DMS53 treated with DMSO at 0.1 percent for 48 hours (cell line): ENCODE data around the gene GOLGA8B.
A peak's percentile ranks its signal among the peaks of the same experiment; 100 is the strongest.
"Not testable (repeated sequence)": the region's sequence is repeated elsewhere in the genome, so short reads cannot be mapped to it uniquely, and the experiment has no call there.

Experiments
- DNase-seq: peaks from one replicate; lab custom pipeline; 2025; ENCODE audit not compliant: unreplicated experiment; lab: John Stamatoyannopoulos, UW

GOLGA8B gene, protein sequence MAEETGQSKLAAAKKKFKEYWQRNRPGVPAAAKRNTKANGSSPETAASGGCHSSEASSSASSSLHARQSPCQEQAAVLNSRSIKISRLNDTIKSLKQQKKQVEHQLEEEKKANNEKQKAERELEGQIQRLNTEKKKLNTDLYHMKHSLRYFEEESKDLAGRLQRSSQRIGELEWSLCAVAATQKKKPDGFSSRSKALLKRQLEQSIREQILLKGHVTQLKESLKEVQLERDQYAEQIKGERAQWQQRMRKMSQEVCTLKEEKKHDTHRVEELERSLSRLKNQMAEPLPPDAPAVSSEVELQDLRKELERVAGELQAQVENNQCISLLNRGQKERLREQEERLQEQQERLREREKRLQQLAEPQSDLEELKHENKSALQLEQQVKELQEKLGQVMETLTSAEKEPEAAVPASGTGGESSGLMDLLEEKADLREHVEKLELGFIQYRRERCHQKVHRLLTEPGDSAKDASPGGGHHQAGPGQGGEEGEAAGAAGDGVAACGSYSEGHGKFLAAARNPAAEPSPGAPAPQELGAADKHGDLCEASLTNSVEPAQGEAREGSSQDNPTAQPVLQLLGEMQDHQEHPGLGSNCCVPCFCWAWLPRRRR

GRCh38 chr15:34583399-34584329 is at the start of gene GOLGA8B:
GOLGA8B (minus strand) TSS chr15:34583651; CDS start chr15:34535912, 47,739 bp downstream.
- peak; percentile 64 for DNase-seq

DNA sequence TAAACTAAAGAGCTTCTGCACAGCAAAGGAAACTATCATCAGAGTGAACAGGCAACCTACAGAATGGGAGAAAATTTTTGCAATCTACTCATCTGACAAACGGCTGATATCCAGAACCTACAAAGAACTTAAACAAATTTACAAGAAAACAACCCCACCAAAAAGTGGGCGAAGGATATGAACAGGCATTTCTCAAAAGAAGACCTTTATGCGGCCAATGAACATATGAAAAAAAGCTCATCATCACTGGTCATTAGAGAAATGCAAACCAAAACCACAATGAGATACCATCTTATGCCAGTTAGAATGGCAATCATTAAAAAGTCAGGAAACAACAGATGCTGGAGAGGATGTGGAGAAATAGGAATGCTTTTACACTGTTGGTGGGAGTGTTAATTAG is 49.7 kb upstream of the GOLGA8B start:
- not testable (repeated sequence) for DNase-seq

DNA sequence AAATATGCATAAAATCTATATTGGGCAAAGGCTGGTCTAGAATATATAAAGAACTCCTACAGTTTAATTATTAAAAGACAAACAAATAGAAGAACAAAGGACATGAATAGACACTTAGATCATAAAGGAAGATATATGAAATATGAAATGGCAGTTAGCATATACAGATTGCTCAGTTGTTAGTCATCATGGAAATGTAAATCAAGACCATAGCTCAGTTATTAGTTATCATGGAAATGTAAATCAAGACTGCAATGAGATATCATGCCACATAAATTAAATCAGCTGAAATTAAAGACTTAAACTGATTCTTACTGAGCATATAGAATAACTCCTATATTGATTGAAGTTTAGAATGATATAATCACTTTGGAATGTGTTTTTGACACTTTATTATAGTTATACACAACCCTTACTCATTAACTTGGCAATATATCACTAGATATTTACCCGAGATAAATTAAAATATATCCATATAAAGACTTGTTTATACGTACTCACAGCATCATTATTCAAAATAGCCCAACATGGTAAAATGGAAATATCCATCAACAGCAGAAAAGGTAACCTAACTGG is 45.2 kb upstream of the GOLGA8B start:
- DNase-seq = no peak

DNA sequence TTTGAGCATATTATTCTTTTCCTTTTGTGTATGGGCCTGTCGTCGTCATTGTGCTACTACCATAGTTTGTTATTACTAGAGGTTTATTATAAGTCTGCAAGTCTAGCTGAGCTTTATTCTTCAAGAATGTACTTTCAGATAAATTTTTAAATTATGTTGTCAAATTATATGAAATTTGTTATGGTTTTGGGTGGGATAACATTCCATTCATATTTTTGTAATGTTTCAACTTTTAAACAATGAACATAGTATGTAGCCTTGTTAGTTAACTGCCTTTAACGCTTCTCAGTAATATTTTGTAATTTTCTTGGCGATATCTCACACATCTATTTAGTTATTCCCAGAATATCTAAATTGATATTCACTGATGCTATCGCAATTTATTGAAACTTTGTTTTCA is 41.6 kb upstream of the GOLGA8B start:
- DNase-seq = no peak

DNA sequence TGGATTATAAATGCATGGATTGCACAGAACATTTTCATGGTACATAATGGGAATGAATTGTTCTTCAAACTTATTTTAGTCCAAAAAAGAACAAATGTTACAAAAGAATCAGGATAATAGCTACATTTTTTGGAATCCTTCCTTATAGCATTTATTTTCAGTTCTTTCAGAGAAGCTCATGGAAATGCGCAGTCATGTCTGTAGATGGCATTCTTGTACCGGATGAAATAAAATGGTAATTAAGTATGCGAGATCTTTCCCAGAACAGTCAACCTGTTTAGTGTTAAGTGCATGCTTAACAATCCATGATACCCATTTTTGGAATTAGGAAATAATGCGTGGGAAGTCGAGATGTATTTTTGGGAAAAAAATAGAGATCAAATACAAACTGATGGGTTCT is 38.2 kb upstream of the GOLGA8B start:
- no peak for DNase-seq

DNA sequence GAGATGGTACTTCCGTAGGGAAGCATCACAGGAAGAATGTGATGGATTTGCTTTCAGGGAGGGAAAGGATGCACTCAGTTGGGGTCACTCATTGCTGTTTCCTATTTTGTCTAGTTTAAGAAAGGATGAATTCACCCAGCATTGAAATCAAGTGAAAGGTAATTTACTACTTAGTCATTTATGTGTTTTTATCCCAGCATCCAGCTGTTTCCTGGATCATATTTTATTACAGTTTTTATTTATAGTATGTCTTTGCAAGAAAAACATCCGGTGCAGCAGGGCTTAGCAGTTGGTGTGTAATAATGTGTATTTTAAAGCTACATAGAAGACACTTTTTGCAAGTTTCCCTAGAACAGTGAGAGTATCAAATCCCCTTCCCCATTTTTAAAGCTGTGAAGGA is 37.4 kb upstream of the GOLGA8B start:
- no peak for DNase-seq

DNA sequence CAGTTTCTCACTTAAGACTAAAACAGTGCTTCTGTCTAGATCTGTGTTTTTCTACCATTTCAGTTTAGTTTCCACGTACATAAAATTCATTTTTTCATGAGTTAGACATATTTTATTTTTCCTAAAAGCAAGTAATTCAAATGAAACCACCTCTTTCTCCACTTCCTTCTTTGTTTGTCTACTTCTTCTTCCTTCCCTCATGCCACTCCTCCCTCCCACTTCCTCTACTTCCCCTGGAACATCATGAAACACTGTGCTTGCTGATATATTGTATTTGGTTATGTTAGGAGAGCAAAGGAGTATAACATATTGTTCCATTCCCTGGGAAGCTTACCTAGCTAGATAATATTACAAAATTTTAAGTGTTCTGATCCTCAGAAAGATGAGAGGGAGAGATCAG is 36.7 kb upstream of the GOLGA8B start:
- DNase-seq = no peak

DNA sequence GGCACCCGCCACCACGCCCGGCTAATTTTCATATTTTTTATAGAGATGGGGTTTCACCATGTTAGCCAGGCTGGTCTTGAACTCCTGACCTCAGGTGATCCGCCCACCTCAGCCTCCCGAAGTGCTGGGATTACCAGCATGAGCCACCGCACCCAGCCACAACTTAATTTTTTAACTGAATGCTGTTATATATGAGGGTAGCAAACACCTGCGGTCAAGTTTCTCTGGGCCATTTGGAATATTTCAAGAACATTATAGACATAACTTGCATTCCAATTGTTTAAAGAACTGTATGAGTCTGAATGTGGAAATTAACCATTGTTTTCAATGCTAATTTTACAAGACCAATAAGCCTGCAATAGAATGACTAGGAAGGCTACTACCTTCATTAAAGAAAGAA is 35.7 kb upstream of the GOLGA8B start:
- no peak for DNase-seq

GRCh38 chr15:34618073-34618472 is 34.6 kb upstream of the GOLGA8B start:
- no peak for DNase-seq

- DNase-seq = no peak
Observed at GRCh38 chr15:34616613-34617012, 33.2 kb upstream of the GOLGA8B start.

DNA sequence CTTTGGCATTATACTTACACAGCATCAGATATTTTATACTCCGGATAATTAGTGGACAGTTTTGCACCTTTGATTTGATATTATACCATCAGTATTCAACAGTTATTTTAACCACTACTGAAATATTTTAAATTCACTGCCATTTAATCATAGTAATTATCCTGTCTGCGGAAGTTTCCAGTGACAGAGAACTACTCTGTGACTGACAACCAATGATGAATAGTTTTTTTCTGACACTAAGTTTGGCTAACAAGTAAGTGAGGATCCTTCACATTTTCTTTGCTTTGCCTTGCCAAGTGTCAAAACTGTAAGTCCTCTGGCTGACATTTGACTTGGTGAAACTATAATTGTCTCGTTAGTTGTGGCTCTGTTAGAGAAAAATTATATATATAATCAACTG is 30.5 kb upstream of the GOLGA8B start:
- no peak for DNase-seq

- DNase-seq = no peak
Observed at GRCh38 chr15:34613301-34613700, 29.9 kb upstream of the GOLGA8B start.

DNA sequence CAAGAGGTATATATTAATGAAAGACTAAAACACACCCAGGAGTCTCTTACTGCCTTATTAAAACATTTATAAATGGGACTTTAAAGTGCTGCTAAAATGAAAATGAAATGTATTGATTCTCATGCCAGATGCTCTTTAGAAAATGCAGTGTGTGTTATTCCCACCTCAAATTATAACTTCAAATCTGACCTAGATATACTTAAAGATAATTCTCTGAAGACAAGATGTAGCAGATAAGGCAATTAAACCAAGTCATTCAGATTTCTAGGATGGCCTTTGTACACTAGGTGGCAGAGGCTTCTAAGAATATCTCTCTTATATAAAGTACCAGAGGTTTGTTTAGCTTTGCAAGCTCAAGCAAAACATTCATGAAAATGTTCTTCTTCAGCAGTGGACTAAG is 26.9 kb upstream of the GOLGA8B start:
- DNase-seq = no peak

DNA sequence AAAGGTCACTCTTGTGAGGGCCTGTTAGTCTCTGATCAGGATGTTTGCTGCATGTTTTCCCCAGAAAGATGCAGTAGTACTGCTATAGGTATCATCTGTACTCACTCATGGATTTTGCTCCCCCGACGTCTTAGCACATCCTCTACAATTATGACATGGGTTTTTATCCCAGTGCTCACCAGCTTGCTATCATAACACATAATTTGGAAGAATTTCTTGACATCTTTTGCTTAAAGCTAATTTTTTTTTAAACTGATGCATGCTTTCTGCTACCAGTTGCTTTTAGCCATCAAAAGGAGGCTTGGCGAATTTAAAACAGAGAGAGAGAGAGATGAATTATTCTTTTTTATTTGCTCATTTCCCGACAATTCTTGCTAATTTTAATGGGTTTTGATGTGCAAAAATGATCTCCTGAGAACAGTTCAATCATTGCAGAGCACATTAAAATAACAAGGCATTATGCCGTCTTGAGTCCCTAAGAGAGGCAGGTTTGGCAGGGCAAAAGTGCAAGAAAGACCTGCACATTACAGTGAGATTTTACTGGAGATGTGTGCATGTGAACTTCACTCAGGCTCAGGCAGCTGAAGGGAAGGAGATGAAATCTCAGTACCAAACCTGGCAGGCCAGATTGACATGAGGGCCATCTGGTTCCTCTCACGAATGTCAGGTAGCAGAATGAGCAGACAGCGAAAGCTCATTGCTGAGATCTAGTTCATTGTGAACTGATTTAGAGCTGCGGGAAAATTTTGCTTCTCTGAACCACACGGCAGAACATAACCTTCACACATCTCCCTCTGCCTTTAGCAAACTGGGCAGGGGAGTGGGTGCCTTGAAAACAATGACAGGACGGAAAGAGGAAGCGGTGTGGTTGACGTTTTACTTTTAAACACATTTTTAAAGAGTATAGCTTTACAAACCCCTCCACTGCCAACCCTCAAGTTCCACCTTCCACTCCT is 25.9 kb upstream of the GOLGA8B start:
- DNase-seq = no peak

DNA sequence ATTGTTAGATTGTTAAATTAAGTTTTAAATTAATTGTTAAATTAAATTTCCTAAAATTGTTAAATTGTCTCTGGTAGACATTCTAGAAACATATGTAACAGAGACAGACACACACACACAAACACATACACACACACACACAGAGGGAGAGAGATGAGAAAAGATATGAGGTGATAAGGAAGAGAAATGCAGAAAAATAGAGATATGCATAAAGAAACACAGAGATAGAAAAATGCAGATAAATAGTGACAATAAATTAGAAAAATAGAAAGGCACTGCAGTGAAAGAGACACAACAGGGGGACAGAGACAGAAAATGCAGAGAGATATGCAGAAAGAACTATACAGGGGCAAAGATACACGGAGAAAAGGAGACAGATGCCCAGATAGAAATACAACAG is 25.1 kb upstream of the GOLGA8B start:
- DNase-seq = no peak

GRCh38 chr15:34607832-34608231 is 24.4 kb upstream of the GOLGA8B start:
- no peak for DNase-seq

- no peak for DNase-seq
Observed at GRCh38 chr15:34606545-34606944, 23.1 kb upstream of the GOLGA8B start.

DNA sequence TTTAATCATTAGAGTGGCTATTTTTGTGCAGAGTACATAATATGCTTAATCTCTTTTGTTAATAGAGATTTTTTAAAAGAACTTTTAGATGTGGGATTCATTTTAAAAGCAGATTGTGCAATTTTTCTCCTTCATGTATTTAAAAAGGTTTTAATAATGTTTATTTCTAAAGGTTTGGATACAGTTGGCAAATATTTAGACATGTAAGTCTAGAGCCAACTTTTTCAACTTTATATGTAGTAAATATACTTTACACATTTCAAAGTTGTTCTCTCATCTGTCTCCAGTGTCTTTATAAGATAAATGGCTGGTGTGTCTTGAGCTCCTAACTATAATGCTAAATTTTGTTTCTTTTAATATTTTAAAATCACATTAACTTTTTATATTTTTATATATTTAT is 22.7 kb upstream of the GOLGA8B start:
- DNase-seq = no peak

GRCh38 chr15:34603095-34603494 is 19.6 kb upstream of the GOLGA8B start:
- DNase-seq = no peak

- DNase-seq = no peak
Observed at GRCh38 chr15:34600923-34601322, 17.5 kb upstream of the GOLGA8B start.
